Midbrain (tissue), 1 donor: ENCODE measurements around the gene RWDD3.

ENCODE experiments used
- DNase-seq: peaks from one replicate; lab custom pipeline; 2025; lab: John Stamatoyannopoulos, UW

The RWDD3 gene, protein sequence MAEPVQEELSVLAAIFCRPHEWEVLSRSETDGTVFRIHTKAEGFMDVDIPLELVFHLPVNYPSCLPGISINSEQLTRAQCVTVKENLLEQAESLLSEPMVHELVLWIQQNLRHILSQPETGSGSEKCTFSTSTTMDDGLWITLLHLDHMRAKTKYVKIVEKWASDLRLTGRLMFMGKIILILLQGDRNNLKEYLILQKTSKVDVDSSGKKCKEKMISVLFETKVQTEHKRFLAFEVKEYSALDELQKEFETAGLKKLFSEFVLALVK

GRCh38 chr1:95233737-95234500 is at the start of gene RWDD3:
Gene RWDD3, plus strand, starts transcription at chr1:95234210. Its CDS starts 21 bp downstream, at chr1:95234231.
- peak; percentile 91 for DNase-seq

GRCh38 chr1:95186149-95186548 is 47.9 kb upstream of the RWDD3 start:
- no peak for DNase-seq

DNA sequence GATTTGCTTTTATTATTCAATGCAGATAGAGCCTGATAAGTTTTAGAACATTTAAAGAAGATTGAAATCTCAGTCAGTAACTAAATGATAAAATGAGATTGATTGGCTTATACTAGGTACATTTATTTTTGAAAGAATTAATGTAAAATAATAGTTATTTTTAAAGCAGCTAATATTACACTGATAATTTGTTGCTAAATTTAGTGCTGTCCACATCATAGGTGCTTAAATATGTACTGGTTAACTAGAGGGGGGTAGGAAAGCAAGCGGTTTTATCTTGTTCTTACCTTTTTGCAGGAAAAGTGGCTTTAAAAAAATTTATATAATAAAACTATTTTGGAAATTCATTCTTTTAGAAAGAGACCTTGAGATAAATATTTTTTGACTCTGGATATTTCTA is 40.4 kb upstream of the RWDD3 start:
- no peak for DNase-seq

DNA sequence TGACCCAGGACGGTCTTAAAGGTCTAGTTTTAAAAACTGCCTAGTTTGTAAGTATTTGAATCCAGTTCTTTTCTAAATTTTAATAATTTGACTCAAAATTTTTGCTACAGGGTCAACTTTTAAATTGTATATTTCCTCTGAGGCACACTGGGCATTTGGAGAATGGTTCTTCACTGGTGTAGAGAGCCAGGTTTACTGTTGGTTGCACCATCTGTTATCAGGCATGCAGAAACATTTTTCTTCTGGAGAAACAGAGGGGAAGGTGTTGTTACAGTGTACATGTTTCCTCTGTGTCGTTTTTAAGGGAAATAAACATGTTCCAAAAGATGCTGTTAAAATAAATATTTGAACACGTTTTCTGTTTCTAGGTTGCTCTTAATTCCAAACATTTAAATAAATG is 39.0 kb upstream of the RWDD3 start:
- no peak for DNase-seq

GRCh38 chr1:95196017-95196416 is 38.0 kb upstream of the RWDD3 start:
- no peak for DNase-seq

- DNase-seq, result no peak
Observed at GRCh38 chr1:95197616-95198252, 36.3 kb upstream of the RWDD3 start.

GRCh38 chr1:95201905-95202304 is 32.1 kb upstream of the RWDD3 start:
- DNase-seq, result no peak

DNA sequence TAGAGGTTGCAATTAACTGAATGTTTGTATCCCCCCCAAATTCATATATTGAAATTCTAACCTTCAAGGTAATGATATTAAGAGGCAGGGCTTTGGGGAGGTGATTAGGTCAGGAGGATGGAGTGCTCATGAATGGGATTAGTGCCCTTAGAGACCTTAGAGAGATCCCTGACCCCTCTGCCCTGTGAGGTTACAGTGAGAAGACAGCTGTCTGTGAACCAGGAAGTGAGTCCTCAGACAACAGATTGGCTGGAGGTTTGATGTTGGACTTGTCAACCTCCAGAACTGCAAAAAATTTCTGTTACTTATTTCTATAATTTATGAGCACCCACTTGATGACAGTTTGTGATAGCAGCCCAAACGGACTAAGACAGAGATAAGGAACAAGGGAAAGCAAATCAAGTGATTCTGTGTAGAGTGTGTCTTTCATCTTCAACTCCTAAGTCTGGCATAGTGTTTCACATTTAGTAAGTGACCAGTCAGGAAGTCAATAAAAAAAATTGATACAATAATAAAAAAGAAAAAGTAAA is 30.0 kb upstream of the RWDD3 start:
- DNase-seq, result no peak

GRCh38 chr1:95206514-95206913 is 27.5 kb upstream of the RWDD3 start:
- DNase-seq, result no peak

GRCh38 chr1:95207223-95207935 is 26.6 kb upstream of the RWDD3 start:
- DNase-seq, result no peak

- DNase-seq, result no peak
Observed at GRCh38 chr1:95208876-95209275, 25.1 kb upstream of the RWDD3 start.

DNA sequence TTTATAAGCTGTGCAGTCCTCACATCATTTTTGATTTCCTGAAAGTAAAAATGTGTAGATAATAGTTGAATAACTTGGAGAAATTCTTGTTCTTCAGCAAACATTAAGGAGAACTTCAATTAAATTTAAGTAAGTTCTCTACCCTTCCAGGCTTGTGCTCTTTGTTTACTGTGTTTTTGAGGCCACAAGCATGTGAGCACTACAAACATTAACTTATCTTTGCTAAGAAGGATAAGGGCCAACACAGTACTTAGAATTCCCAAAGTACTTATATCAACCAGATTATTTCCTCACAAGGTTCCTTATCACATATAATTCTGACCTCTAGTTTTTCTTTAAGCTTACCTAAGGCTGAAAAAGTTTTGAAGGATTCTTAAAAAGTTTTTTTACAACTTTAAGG is 24.7 kb upstream of the RWDD3 start:
- DNase-seq, result no peak

DNA sequence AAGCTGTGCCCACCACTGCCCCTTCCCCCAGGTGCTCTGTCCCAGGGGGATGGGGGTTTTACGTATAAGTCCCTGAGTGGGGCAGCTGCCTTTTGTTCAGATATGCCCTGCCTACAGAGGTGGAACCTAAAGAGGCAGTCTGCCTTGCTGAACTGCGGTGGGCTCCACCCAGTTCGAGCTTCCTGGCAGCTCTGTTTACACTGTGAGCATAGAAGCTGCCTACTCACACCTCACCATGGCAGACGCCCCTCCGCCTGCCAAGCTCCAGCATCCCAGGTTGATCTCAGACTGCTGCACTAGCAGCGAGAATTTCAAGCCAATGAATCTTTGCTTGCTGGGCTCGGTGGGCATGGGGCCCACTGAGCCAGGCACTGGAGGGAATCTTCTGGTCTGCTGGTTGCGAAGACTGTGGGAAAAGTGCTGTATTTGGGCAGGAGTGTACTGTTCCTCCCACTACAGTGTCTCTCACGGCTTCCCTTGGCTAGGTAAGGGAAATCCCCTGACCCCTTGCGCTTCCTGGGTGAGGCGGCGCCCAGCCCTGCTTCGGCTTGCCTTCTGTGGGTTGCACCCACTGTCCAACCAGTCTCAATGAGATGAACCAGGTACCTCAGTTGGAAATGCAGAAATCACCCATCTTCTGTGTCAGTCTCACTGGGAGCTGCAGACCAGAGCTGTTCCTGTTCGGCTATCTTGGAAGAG is 17.6 kb upstream of the RWDD3 start:
- no peak for DNase-seq

- no peak for DNase-seq
Observed at GRCh38 chr1:95217371-95217770, 16.6 kb upstream of the RWDD3 start.

GRCh38 chr1:95219407-95219806 is 14.6 kb upstream of the RWDD3 start:
- DNase-seq, result no peak

GRCh38 chr1:95221306-95221705 is 12.7 kb upstream of the RWDD3 start:
- no peak for DNase-seq

GRCh38 chr1:95222629-95223028 is 11.4 kb upstream of the RWDD3 start:
- no peak for DNase-seq

- DNase-seq, result no peak
Observed at GRCh38 chr1:95223110-95223509, 10.9 kb upstream of the RWDD3 start.

DNA sequence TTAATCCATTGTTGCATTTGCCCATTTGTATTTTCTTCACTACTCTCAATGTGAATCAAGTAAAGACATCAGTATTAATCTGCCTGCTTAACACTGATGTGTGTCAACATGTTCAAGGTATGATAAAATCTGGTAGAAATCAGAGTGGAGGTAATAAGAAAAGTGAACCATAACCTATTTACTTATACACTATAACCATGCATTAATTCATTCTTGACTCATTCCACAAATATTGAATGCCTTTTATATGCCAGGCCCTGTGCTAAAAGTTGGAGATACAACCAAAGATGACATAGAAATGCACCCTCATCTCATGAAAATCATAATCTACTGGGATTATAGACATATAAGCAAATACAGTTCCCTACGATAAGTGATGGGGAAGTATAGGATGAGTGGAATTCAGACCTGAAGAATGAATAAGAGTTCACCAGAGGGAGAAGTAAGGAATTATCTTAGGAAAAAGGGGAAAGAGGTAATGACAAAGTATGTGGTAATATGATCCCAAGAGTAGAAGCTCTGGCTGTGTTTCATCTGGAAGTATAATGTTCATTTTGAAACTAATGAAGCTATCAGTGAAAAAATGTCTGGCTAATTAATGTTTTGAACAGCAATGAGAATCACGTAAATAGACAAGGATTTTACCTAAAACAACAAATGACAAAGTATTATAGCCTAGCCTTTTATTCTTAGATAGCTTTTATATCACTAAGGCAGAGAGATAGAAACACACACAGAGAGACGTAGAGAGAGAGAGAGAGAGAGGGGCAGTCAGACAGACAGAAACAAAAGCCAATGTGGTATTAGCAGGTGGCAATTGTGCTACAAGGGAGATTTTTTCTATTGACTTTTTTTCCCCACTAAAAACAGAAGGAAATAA is 7.0 kb upstream of the RWDD3 start:
- DNase-seq, result no peak

GRCh38 chr1:95229037-95229436 is 5.0 kb upstream of the RWDD3 start:
- DNase-seq, result peak; percentile 24

GRCh38 chr1:95229706-95230105 is 4.3 kb upstream of the RWDD3 start:
- no peak for DNase-seq
